Spleen (tissue), 11 donors: ENCODE measurements around the gene EEF1E1. TPM values are rescaled to one million over a fixed set of nuclear protein-coding genes. Genes with fewer than 3 reads are reported as not detected.
A peak's percentile ranks its signal among the peaks of the same experiment; 100 is the strongest.

ENCODE experiments used
- DNase-seq: peaks from one replicate; pipeline ENCODE4 v3.0.0-alpha.2; 2020
- H3K27ac ChIP-seq, 8 donors: fragments of 200-600 bp; sonication (generic) in 7 of 8; 1 replicate in 4 of 8; 2 replicates in 4 of 8; pipeline versions ENCODE4 v1.5.0 to v1.8.0; 2016 to 2021; ENCODE audit warnings: inconsistent platforms in 4 of 8, mild to moderate bottlenecking in 4 of 8, moderate library complexity in 1 of 8
- H3K27me3 ChIP-seq, 7 donors: fragments of 200-600 bp; sonication (generic) in 6 of 7; replicated peaks in 1 of 7; 1 replicate in 4 of 7; 2 replicates in 3 of 7; pipeline versions ENCODE4 v1.5.0 to v1.8.0; 2016 to 2021; ENCODE audit warnings: inconsistent platforms in 3 of 7, mild to moderate bottlenecking in 1 of 7
- H3K36me3 ChIP-seq, 6 donors: fragments of 200-600 bp; sonication (generic) in 5 of 6; 1 replicate in 4 of 6; 2 replicates in 2 of 6; pipeline versions ENCODE4 v1.5.0 to v1.8.0; 2016 to 2021; ENCODE audit warnings: inconsistent platforms in 2 of 6
- H3K4me1 ChIP-seq, 6 donors: fragments of 200-600 bp; sonication (generic) in 5 of 6; 1 replicate in 3 of 6; 2 replicates in 3 of 6; pipeline versions ENCODE4 v1.5.0 to v1.8.0; 2016 to 2021; ENCODE audit warnings: inconsistent platforms in 3 of 6
- H3K4me3 ChIP-seq, 8 donors: fragments of 200-600 bp; sonication (generic) in 7 of 8; 1 replicate in 4 of 8; 2 replicates in 4 of 8; pipeline versions ENCODE4 v1.5.0 to v1.8.0; 2016 to 2021; ENCODE audit warnings: inconsistent platforms in 4 of 8, mild to moderate bottlenecking in 4 of 8, moderate library complexity in 2 of 8
- H3K9me3 ChIP-seq, 8 donors: fragments of 200-600 bp; sonication (generic) in 7 of 8; 1 replicate in 4 of 8; 2 replicates in 4 of 8; pipeline versions ENCODE4 v1.5.0 to v1.8.0; 2016 to 2021; ENCODE audit warnings: inconsistent platforms in 4 of 8
- POLR2A ChIP-seq, 3 donors: fragments of 450-650 bp; IDR thresholded peaks; one replicate each; pipeline ENCODE4 v1.5.1; 2017; ENCODE audit warnings: antibody characterized with exemption in 3 of 3, mild to moderate bottlenecking in 1 of 3
- POLR2AphosphoS5 ChIP-seq, 3 donors: sonication (generic); formaldehyde crosslinking; IDR thresholded peaks; one replicate each; pipeline ENCODE4 v1.5.1; 2017; ENCODE audit warnings: antibody characterized with exemption in 3 of 3
- WGBS, 5 donors: extraction: QIAGEN DNeasy Blood & Tissue Kit in 3 of 5; methylation state at CpG; one replicate each; pipeline versions ENCODE4 v1.1.5 to v1.1.7; 2013 to 2018; 5-methylcytosine and 5-hydroxymethylcytosine counted together
- intact Hi-C: fragments of 100-400 bp; cut with DNase I; formaldehyde crosslinking; loops from one replicate; pipeline ENCODE4 v1.15.0; 2023; ENCODE audit warnings: low total_unique reads
- polyA plus RNA-seq, 3 donors: library from polyadenylated mRNA; stranded (reverse); fragments of 200-250 nt; gene quantifications; one replicate each; pipeline ENCODE4 v1.2.1, GENCODE V29; 2013
- total RNA-seq, 7 donors: library from RNA; depleted of rRNA in 3 of 7; stranded (reverse); fragments of >200 nt in 3 of 7; fragmentation: NEBNext Ultra II Directional in 4 of 7; extraction: Animal tissue kit (Norgen Biotek cat#: 25700) in 4 of 7; gene quantifications; one replicate each; pipeline versions ENCODE4 v1.1.0 to v1.2.1, GENCODE V29; 2016 to 2021
- TF ChIP-seq, protein P1 (sequence below), 11 experiments: fragments of 200-600 bp in 7 of 11; fragments of 450-650 bp in 4 of 11; sonication (generic) in 4 of 11; IDR thresholded peaks in 8 of 11; conservative IDR thresholded peaks in 3 of 11; 1 replicate in 7 of 11; 2 replicates in 4 of 11; pipeline versions ENCODE4 v1.4.0 to v1.8.0; 2016 to 2021; ENCODE audit warnings: antibody characterized with exemption in 11 of 11, inconsistent platforms in 4 of 11, mild to moderate bottlenecking in 1 of 11
- donor health status: healthy with polysubstance abuse.
- donor health status: DM: no; HTN: no; CAD: no; lungs with moderate emphysema.
- donor health status: DM: no; HTN: no; CAD: no.
- donor health status: Bipolar disorder and iron deficiency.
- donor health status: healthy.
- donor health status: DM: no; HTN: no; CAD: no.
- donor health status: DM: yes; HTN: yes; CAD: no.

EEF1E1 gene
- total and polyA plus RNA-seq, 10 donors: 12.2 to 35.9 (median 17.2) TPM

- 50 to 75% (median 51%) methylated on average over 2 of the region's 2 CpGs for WGBS, 5 donors
- DNase-seq: no peak
- no peaks in the 10 kb centered on the region for H3K27me3 ChIP-seq
- TF ChIP-seq POLR2AphosphoS5 (IDR thresholded peaks at IDR 0.05) (no peak), POLR2A (IDR thresholded peaks at IDR 0.05) (no peak)
- TF ChIP-seq, protein P1, sequence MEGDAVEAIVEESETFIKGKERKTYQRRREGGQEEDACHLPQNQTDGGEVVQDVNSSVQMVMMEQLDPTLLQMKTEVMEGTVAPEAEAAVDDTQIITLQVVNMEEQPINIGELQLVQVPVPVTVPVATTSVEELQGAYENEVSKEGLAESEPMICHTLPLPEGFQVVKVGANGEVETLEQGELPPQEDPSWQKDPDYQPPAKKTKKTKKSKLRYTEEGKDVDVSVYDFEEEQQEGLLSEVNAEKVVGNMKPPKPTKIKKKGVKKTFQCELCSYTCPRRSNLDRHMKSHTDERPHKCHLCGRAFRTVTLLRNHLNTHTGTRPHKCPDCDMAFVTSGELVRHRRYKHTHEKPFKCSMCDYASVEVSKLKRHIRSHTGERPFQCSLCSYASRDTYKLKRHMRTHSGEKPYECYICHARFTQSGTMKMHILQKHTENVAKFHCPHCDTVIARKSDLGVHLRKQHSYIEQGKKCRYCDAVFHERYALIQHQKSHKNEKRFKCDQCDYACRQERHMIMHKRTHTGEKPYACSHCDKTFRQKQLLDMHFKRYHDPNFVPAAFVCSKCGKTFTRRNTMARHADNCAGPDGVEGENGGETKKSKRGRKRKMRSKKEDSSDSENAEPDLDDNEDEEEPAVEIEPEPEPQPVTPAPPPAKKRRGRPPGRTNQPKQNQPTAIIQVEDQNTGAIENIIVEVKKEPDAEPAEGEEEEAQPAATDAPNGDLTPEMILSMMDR (IDR thresholded peaks at IDR 0.05 in 8 of 11, conservative IDR thresholded peaks at IDR 0.05 in 3 of 11): no peak
- peaks cover 0 to 7% (median 0%) of the 10 kb centered on the region in 8 donors for H3K9me3 ChIP-seq
- H3K4me1 ChIP-seq: peaks cover 0 to 42% (median 3%) of the 10 kb centered on the region in 6 donors
- peaks cover 0 to 89% (median 39%) of the 10 kb centered on the region in 6 donors for H3K36me3 ChIP-seq
- intact Hi-C loops: no loop called here
- H3K27ac ChIP-seq: no peak overlapping the region
- H3K4me3 ChIP-seq: no peak overlapping the region
Observed at GRCh38 chr6:8085053-8085511, 17.3 kb downstream of the EEF1E1 start.

- DNase-seq: no peak
- Histone ChIP-seq H3K4me1 (peaks cover 0 to 42% (median 3%) of the 10 kb centered on the region in 6 donors), H3K9me3 (peaks cover 0 to 7% (median 0%) of the 10 kb centered on the region in 8 donors), H3K36me3 (peaks cover 0 to 89% (median 35%) of the 10 kb centered on the region in 6 donors), H3K27ac (no peak overlapping the region), H3K4me3 (no peak overlapping the region), H3K27me3 (no peaks in the 10 kb centered on the region)
- no peak for TF ChIP-seq POLR2AphosphoS5 (IDR thresholded peaks at IDR 0.05)
- TF ChIP-seq, protein P1 (IDR thresholded peaks at IDR 0.05 in 8 of 11, conservative IDR thresholded peaks at IDR 0.05 in 3 of 11): no peak
- TF ChIP-seq POLR2A (IDR thresholded peaks at IDR 0.05): no peak
- intact Hi-C loops: no loop called here
- 61 to 93% (median 88%) methylated on average over 4 of the region's 4 CpGs for WGBS, 5 donors
Observed at GRCh38 chr6:8084586-8084985, 17.8 kb downstream of the EEF1E1 start.

DNA sequence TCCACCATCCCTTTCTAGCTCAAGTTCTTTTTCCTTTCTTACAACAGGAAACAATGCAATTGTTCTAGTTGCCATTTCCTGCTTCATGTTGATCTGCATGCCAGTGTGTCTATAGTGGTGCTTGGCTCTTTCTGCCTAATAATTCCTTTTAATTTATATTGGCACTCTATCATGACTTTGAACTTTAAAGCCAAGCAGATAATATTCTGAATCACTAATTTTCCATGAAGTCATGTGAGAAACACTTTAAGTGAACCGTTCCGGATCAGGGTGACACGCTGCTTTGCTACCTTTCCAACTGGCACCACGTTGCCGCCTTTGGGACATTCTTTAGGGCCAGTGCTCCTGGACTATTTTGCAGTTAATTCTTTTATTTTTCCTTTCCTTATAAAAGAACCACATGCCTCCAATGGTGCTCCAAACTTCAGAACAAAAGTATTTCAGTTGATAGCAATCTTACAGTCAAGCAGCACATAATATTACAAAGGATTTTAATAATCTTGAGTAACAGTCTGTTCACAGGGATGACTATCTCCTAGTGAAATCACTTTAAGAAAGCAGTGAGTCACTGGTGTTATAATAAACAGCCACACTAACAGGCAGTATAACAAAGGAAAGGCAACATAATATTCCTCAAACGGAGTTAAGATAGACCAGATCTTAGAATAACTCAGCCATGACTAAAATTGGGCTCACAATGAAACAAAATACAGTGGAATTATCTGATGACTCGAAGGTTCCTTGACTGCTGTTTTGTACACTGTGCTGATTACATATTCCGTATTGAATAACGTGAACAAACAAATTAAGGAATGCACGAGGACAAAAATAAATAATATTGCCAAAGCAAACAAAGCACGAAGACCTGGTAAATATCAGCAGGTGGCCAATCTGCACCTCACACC, 19.1 kb downstream of the EEF1E1 start:
- DNase-seq: no peak
- Histone ChIP-seq H3K27me3 (no peaks in the 10 kb centered on the region), H3K9me3 (peaks cover 0 to 1% (median 0%) of the 10 kb centered on the region in 8 donors), H3K27ac (peak overlapping the region in 6 of 8 donors; percentile 2 to 62 (median 38)), H3K36me3 (peaks cover 0 to 81% (median 21%) of the 10 kb centered on the region in 6 donors), H3K4me3 (no peak overlapping the region), H3K4me1 (peaks cover 0 to 42% (median 3%) of the 10 kb centered on the region in 6 donors)
- intact Hi-C loops: no loop called here
- 68 to 88% (median 78%) methylated on average over 11 of the region's 11 CpGs for WGBS, 5 donors
- TF ChIP-seq POLR2A (IDR thresholded peaks at IDR 0.05): no peak
- TF ChIP-seq, protein P1 (IDR thresholded peaks at IDR 0.05 in 8 of 11, conservative IDR thresholded peaks at IDR 0.05 in 3 of 11): no peak
- no peak for TF ChIP-seq POLR2AphosphoS5 (IDR thresholded peaks at IDR 0.05)

GRCh38 chr6:8082572-8082953, 19.8 kb downstream of the EEF1E1 start:
- Histone ChIP-seq H3K36me3 (peaks cover 0 to 78% (median 14%) of the 10 kb centered on the region in 6 donors), H3K27me3 (no peaks in the 10 kb centered on the region), H3K9me3 (no peaks in the 10 kb centered on the region), H3K4me3 (no peak overlapping the region), H3K27ac (peak overlapping the region in 6 of 8 donors; percentile 2 to 62 (median 38)), H3K4me1 (peaks cover 0 to 42% (median 3%) of the 10 kb centered on the region in 6 donors)
- intact Hi-C loops: no loop called here
- DNase-seq: no peak
- 74 to 81% (median 79%) methylated on average over 1 of the region's 1 CpG for WGBS, 5 donors
- no peak for TF ChIP-seq POLR2AphosphoS5 (IDR thresholded peaks at IDR 0.05)
- TF ChIP-seq, protein P1 (IDR thresholded peaks at IDR 0.05 in 8 of 11, conservative IDR thresholded peaks at IDR 0.05 in 3 of 11): no peak
- TF ChIP-seq POLR2A (IDR thresholded peaks at IDR 0.05): no peak
